Jurkat, Clone E6-1 (cell line): Measurements from ENCODE around the gene BAD.
"Not testable (repeated sequence)": the region's sequence is repeated elsewhere in the genome, so short reads cannot be mapped to it uniquely, and the experiment has no call there.

Source experiments
- DNase-seq: peaks from one replicate; pipeline ENCODE4 v3.0.0-alpha.2; 2011; ENCODE audit warnings: low read depth, low spot score
- H3K4me3 ChIP-seq: 2 replicates; pipeline ENCODE4 v1.5.1; 2011; ENCODE audit warnings: mild to moderate bottlenecking, low read length, control low read depth, moderate library complexity

Gene BAD

DNA sequence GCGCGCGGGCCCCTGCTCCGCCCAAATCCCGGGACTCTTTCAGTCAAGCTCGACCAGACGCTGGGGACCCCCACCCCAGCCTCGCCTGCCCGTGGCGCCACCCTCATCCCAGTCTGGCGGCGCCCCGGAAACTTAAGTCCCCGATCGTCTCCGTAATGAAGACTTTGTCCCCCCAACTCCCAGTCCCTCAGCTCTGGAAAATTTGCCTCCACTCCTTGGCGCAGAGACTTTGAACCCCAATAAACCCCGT is 32.8 kb downstream of the BAD start:
- H3K4me3 ChIP-seq: peak overlapping the region; percentile 59

DNA sequence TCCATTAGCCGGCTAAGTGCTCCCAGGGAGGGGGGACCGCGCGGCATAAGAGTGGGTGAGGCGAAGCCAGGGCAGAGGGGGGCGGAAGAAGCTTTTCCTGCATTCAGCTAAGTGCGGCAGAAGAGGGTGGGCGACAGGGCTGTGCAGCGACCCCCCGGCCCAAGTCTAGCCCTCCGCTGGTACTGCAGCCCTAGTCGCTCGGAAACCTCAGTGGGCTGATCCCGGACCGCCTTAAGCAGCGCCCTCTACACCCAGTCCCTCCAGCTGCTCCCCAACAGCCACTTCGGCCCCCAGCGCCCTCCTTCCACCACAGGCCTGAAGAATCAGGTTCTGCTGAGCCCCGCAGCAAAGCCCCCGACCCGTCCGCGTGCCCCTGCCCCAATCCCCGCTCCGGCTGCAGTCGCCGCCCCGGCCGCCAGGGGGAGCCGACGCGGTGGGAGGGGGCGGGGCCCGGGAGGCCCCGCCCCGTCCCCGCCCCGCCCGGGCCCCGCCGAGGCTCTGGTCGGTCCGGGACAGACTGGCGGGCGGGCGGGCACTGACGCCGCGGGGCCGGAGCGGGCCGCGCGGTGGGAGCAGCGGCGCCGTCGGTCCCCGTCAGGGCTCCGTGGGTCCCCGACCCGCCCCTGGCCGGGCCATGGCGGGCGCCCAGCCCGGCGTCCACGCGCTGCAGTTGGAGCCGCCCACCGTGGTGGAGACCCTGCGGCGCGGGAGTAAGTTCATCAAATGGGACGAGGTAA is 33.3 kb downstream of the BAD start, which contains the start of gene PLCB3:
PLCB3 (plus strand) TSS at position 515 of the 737 bp plus-strand sequence; CDS start at position 635, 120 bp downstream.
- H3K4me3 ChIP-seq: peak within 1 kb of the TSS; percentile 60

More for the DNA sequence above, 32.8 kb downstream of the BAD start:
- DNase-seq: no peak

DNA sequence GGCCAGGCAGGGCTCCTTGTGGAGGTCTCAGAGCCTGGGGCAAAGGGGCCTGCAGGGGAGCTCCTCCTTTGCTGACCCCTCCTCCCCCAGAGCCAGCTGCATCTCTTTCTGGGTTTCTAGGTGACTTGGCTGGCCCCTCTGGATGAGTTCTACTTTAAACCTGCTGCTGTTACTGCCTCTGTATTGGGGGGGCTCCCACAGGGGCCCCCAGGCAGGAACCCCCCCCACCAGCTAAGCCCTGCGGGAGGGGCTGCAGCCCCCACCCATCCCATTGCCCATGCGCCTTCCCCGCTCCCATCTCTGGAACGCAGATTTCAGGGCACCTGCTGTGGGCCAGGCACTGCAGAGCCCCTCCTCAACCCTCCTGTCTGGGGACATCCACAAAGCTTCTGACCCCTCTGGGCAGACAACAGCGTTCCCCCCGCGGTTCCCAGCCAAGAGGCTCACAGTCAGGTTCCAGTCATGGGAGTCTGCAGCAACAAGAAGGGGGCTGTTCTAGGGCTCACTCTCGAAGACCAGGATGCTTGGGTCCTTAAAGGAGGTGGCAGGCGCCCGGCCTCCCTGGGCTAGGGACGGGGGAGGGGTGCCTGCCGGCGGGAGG is 34.0 kb downstream of the BAD start:
- DNase-seq: no peak

More for the DNA sequence above, 33.3 kb downstream of the BAD start, which contains the start of gene PLCB3:
- no peak for DNase-seq

DNA sequence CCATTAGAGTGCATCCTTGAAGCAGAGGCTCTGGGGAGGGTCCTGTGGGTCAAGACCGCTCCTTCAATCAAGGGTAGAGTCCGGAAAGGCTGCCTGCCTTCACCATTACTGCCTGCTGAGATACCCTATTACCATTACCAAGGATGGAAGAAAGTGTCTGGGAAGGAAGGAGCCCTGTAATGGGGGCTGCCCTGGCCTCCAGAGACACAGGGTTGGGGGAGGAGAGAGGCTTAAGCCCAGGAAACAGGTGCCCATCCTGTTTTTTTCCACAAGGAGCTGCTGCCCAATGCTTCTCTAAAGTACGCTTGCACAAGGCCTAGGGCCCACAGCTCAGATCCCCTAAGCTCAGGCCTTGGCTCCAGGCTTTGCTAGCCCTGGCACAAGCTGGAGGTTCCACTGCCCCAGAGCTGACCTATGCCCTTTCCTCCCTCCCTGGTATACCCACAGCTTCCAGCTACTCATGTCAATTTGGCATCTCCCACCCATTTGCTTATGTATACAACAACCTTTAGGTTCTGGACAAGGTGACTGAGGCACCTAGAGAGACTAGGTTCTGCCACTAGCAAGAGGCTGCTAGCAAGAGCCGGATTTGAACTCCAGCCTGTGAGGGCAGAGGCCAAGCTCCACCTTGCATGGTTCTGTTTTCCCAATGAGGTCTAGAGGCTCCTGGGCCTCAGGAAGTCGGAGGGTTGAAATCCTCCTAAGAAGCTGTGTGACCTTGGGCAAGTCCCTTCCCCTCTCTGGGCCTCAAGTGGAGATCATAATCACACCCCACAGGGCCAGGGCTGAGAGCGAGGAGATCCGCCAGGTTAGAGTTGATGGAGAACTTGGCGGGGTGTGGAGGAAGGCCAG is 34.7 kb downstream of the BAD start:
- no peak for DNase-seq

More for the DNA sequence above, 34.0 kb downstream of the BAD start:
- peak overlapping the region; percentile 60 for H3K4me3 ChIP-seq

DNA sequence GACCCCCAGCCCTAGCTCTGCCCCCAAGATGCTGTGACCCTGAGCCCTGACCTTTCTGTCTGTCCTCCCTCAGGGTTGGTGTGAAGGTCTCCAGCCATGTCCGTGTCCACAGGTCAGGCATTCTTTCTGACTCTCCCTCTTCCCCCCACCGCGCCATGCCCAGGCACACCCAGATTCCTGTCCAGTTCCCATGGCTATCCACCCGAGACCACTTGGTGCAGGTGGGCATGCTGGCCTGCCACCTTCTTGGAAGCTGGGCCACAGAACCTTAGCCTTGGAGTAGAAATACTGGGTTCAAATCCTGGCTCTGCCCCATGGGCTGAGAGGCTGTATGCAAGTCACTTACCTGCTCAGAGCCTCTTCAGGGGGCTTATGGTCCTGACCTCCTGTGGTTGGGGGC is 35.4 kb downstream of the BAD start:
- H3K4me3 ChIP-seq: no peak overlapping the region
- no peak for DNase-seq

More for the DNA sequence above, 34.7 kb downstream of the BAD start:
- H3K4me3 ChIP-seq: no peak overlapping the region

DNA sequence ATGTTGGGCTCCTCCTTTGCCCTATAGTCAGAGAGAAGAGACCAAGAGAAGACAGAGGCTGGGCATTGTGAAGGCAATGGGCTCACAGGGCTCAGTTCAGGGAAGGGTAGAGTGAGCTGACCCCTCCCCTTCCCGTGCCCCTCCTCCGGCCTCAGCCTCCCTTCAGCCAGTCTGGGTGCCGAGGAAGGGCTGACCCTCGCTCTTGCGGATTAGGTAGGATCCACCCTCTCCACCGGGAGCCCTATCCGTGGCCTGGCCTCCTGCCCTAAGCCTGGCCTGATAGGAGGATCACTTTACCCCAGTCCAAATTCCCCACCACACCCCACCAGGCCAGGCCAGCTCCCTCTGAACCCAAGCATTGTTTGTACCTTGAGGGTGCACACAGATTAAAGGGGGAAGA is 35.9 kb downstream of the BAD start:
- H3K4me3 ChIP-seq: no peak overlapping the region
- DNase-seq: no peak

DNA sequence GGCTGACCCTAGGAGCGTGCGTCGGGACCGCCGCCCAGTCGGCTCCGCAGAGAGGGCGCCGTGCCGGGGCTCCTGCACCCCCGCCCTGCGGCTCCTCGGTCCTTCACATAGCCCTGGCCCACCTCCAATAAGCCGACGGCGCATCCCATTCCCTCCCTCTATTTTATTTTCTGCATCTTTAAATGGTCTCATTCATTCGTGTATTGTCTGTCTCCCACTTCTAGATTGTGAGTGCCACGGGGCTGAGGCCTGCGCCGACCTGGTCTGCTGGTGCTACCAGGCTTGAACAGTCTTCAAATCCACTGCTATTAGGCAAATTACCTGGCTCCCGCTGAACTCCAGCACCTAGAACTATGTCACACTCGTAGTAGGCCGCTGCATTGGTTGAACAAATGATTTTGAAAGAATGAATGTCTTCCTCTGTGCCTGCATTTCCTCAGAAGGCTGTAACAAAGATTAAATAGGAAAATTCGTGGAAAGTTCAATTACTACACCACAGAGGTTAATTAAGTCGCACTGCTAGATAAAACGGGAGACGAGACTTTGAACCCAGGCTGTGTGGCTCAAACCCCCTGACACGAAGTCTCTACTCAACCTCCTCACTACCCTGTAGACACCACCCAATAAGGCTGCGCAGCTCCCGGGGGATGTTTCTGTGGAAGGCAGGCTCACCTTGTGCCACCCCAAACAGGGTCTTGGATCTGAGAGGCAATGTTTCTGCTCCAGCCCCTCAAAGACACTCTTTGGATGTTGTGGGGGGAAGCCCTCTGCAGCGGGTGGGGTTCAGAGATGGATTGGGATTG is 36.5 kb downstream of the BAD start:
- no peak for DNase-seq
- H3K4me3 ChIP-seq: no peak overlapping the region

DNA sequence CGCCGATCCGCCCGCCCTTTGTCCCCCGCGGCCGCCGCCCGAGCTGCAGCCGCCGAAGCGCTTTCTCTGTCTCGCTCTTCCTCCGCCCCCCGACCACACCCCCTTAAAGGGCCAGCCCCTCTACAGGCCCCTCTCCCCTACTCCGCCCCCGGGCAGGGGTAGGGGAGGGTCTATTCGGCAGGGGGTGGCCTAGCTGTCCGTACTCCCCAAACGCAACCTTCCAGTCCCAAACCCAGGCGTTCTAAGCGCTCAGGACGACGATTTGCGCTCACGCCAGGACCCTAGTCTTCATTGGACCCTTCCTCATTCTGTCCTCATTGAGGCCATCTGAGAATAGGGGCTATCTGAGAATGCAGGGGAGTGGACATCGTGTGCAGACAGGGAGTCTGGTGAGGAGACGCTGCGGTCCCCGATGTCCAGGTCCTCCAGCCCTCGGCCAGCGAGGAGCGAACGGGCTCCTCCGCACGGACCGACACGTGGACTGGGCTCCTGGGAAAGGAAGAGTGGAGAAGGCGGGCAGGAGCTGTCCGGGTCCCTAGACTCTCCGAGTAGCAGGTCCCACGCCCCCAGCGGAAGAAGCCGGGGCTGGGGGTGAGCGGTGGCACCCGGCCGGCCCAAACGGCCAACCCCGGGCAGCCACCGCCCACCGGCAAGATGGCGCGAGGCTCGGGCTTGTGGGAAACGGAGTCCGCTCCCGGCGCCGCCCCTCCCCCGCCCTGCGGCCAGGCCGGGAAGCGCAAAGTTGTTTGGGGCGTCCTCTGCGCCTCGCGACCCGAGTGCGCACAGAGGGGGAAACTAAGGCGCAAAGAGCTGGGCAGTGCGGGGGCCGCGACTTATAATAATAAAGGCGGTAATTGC is 37.4 kb downstream of the BAD start, which contains the start of gene PPP1R14B:
PPP1R14B (minus strand) TSS at position 73 of the 858 bp plus-strand sequence. CDS start 270 bp downstream, outside the sequence.
- DNase-seq: peak; percentile 69
- peak within 1 kb of the TSS; percentile 80 for H3K4me3 ChIP-seq

DNA sequence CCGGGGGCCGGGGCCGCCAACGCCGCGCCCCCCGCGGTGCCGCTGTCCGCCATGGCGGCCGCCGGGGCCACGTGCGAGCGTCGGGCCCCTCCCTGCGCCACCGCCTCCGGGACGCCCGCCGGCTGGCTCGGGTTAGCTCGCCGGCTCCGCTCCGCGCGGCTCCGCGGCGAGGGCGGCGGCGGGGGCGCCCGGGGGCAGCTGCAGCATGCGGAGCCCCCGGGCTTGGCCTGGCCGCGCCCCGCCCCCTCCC is 37.9 kb downstream of the BAD start:
- DNase-seq: not testable (repeated sequence)
- peak overlapping the region; percentile 80; the same call in 1 of the 2 replicates for H3K4me3 ChIP-seq

DNA sequence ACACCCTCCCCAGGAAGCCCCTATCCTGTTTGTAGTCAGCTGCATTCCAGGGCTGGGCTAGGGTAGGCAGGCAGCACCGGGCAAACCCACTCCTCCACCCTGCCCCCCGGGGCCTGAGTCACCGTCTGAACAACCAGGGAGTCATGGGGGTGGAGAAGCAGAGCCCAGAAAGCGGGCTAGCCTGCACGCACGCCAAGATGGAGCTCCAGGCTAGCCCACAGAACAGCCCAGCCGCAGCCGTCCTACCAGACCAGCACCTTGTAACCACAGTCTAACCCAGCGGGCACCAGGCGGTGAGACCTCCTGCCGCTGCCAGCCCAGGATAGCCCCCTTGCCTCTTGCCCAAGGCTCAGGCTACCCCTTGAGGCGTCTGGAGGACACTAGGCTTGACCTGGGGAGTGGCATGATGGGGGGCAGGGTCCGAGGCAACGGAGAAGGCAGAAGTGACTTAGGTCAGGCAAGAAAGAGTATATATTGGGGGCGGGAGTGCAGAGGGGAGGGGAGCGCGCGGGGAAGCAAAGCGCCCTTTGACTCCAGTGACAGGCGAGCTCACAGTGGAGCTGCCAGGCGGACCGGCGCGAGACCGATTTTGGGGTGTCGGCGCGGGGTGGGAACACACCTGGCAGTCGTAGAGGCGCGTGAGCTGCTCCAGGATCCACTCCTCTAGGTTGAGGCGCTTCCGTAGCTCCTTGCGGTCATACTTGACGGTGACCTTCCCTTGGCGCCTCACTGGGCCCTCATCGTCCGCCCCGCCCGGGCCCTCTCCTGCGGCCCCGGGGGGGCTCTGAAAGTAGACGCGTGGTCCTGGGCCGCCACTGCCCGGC is 38.5 kb downstream of the BAD start:
- no peak for DNase-seq
- peak overlapping the region; percentile 80 for H3K4me3 ChIP-seq

DNA sequence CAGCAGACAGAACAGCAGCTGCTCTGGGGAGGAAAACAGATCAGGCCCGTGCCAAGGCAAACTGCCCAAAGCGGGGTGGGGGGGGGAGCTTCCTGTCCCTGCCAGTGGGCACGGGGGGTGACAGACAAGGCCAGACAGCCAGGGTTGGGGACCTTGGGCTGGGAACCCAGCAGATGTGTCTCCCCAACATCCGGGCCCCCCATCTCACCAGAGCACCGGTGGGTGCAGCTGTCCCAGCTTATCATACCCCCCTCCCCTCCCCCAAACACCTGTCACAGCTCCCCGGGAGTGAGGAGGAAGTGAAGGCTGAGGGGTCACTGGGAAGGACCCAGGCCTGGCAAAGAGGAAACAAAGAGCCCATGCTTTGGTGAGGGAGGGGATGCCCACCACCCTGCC is 39.1 kb downstream of the BAD start:
- peak overlapping the region; percentile 80 for H3K4me3 ChIP-seq
- peak; percentile 62 for DNase-seq

DNA sequence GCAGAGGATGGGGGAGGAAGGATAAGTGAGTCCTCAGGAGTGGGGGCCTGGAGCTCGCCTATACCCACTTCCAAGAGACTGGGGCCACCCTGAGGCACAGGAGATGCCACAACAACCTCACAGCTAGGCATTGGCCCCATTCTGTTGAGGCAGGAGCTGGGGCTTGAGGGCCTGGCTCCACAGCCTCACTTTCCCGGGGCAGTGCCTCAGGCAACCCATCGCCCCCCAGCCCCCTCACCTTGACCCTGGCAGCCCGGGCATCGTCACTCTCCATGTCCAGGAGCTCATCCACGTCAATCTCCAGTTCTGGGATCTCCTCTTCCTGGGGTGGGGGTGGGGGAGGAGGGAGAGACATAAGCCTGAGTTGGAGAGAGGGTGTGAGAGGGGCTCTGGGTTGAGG is 39.5 kb downstream of the BAD start:
- peak; percentile 46 for DNase-seq

DNA sequence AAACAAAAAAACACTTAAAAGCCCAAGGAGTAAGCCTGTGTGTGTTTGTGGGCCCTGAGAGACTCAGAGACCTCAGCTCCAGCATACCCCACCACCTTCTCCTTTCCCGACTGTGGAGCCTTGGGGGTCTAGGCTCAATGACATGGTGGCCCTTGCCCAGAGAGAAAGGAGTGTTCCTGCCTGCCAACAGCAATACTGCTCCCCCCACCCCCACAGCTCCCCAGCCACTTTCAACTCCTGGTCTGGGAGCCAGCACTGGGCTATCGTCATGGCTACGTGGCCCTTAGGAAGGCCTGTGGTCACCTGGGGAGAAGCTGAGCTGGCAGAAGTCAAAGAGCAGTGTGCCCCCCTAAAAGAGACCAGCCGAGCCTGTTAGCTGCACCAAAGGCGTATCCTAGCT is 40.4 kb downstream of the BAD start:
- no peak for DNase-seq
- no peak overlapping the region for H3K4me3 ChIP-seq

More for the DNA sequence above, 39.5 kb downstream of the BAD start:
- peak overlapping the region; percentile 80 for H3K4me3 ChIP-seq

DNA sequence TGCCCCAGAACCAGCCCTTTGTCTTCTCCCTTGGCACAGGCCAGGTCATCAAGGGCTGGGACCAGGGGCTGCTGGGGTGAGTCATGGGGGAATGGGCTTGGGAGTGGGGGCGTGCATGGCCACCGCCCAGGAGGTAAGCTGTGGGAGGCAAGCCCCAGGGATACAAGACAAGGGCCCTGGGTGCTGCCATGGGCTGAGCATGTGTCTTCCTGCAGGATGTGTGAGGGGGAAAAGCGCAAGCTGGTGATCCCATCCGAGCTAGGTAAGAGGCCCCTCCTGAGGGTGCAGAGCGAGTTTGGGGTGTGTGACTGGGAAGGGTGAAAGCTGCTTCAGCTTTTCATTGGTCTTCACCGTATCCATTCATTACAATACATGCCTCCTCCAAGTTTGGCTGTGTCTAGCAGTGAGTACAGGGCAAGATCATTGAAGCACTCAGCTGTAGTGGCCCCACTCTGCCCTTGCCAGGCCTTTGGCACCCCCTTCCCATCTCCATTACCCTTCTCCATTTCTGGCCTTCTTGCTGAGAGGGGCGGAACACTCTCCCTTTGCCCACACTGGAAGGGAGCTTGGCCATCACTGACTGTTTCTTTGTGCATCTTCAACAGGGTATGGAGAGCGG is 41.1 kb downstream of the BAD start:
- no peak for DNase-seq
- H3K4me3 ChIP-seq: no peak overlapping the region

DNA sequence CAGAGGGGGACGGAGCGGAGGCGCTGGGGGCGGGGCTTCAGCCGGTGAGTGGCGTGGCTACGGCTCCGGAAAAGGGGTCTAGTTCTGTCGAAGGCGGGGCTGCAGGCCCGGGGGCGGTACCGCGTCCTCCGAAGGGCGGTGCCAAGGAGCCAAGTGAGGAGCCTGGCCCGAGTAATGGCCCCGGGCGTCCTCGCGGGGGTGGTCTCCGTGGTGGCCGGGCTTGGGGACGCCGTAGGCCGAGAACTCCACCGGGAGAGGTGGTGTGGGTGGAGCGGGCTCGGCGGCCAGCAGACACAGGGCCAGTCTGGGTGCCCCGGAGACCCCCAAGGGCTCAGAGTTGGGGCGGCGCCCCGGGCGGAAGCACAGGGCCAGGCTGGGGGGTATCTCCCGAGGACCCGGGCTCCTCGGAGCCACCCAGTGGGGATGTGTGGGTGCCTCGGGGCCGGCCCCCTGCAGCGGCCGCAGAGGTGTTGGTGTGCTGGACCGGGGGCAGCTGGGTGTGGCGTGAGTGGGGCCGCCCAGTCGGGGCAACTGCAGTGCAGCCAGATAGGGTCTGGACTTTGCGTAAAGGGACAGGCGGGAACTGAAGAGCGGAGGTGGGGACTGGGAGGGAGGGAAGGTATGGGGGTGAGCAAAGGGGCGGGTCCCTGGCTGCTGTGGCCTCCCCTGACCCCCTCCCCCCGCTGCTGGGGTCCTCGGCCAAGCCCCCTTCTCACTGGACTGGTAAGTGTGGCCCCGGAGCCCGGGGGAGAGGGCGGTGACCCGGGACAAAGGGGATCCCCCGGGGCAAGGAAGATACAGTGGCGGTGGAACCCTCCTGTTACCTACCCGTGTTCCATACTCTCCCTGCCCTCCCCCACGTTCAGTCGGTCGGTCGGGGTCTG is 42.7 kb downstream of the BAD start:
- peak overlapping the region; percentile 66 for H3K4me3 ChIP-seq
- no peak for DNase-seq

DNA sequence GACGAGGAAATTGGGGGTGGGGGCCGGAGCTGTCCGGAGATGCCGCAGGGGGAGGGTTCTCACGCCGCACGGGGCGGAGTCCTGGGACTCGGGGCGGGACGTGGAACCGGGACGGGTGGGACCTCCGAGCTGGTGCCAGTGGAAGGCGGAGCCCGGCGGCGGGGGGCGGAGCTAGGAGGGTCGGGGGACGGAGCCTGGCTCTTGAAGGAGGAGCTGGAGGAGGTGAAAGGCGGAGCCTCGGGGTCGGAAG is 43.3 kb downstream of the BAD start:
- peak; percentile 97 for DNase-seq
- peak overlapping the region; percentile 66 for H3K4me3 ChIP-seq
